Spinal cord (tissue), 10 donors: ENCODE results near the gene RBM44. TPM values are rescaled to one million over a fixed set of nuclear protein-coding genes. Genes with fewer than 3 reads are reported as not detected.

Experiments
- DNase-seq, 6 donors: peaks; one replicate each; pipeline versions ENCODE4 v3.0.0 to v3.0.0-alpha.2; 2013 to 2015; ENCODE audit warnings: low spot score in 6 of 6, low read depth in 4 of 6
- H3K27ac ChIP-seq: one replicate; pipeline ENCODE4 v1.5.1; 2013; ENCODE audit warnings: low read depth, low read length, control low read depth
- H3K27me3 ChIP-seq: one replicate; pipeline ENCODE4 v1.6.1; 2013; ENCODE audit warnings: low read length; ENCODE audit not compliant: control insufficient read depth, insufficient read depth
- H3K36me3 ChIP-seq: one replicate; pipeline ENCODE4 v1.6.1; 2013; ENCODE audit warnings: low read length; ENCODE audit not compliant: control insufficient read depth, insufficient read depth
- H3K4me1 ChIP-seq: one replicate; pipeline ENCODE4 v1.6.1; 2013; ENCODE audit warnings: low read length; ENCODE audit not compliant: control insufficient read depth, insufficient read depth
- H3K4me3 ChIP-seq: one replicate; pipeline ENCODE4 v1.5.1; 2013; ENCODE audit warnings: low read depth, low read length, control low read depth
- H3K9me3 ChIP-seq: one replicate; pipeline ENCODE4 v1.6.1; 2013; ENCODE audit warnings: low read length; ENCODE audit not compliant: control insufficient read depth, insufficient read depth
- WGBS: methylation state at CpG from one replicate; pipeline ENCODE4 v1.1.5; 2013; ENCODE audit warnings: missing lambda C conversion rate; ENCODE audit not compliant: insufficient coverage; 5-methylcytosine and 5-hydroxymethylcytosine counted together
- polyA plus RNA-seq, 2 donors: library from polyadenylated mRNA; unstranded; fragments of 120-200 nt; gene quantifications; one replicate each; pipeline ENCODE4 v1.2.1, GENCODE V29; 2013; ENCODE audit not compliant: insufficient read length in 2 of 2
- total RNA-seq, 2 donors: library from RNA; depleted of rRNA in 1 of 2; stranded (reverse); fragments of 120-200 nt in 1 of 2; fragments of >200 nt in 1 of 2; gene quantifications; one replicate each; pipeline versions ENCODE4 v1.2.3 to v1.2.4, GENCODE V29; 2013 to 2014
- donor health status: healthy.

RBM44 gene
- total and polyA plus RNA-seq, 4 donors, result 0.59 to 1.5 (median 0.88) TPM

- Histone ChIP-seq H3K4me3 (no peak overlapping the region), H3K27ac (no peak overlapping the region), H3K4me1 (no peaks in the 10 kb centered on the region), H3K27me3 (no peaks in the 10 kb centered on the region), H3K9me3 (no peaks in the 10 kb centered on the region), H3K36me3 (no peaks in the 10 kb centered on the region)
- WGBS, result 23% methylated on average over 1 of the region's 2 CpGs
- peak in 3 of 6 donors; percentile 7 to 63 (median 13) for DNase-seq
Observed at GRCh38 chr2:237806334-237806733, 7.8 kb downstream of the RBM44 start.

- no peaks in the 10 kb centered on the region for H3K36me3 ChIP-seq
- H3K27ac ChIP-seq, result no peak overlapping the region
- no peaks in the 10 kb centered on the region for H3K27me3 ChIP-seq
- no peak for DNase-seq
- no peaks in the 10 kb centered on the region for H3K9me3 ChIP-seq
- H3K4me1 ChIP-seq, result no peaks in the 10 kb centered on the region
- H3K4me3 ChIP-seq, result no peak overlapping the region
- no CpG with 5 or more reads among the region's 1 CpG for WGBS
Observed at GRCh38 chr2:237815637-237816036, 17.1 kb downstream of the RBM44 start.

- Histone ChIP-seq H3K27me3 (no peaks in the 10 kb centered on the region), H3K9me3 (no peaks in the 10 kb centered on the region), H3K27ac (no peak overlapping the region), H3K4me3 (no peak overlapping the region), H3K36me3 (no peaks in the 10 kb centered on the region), H3K4me1 (no peaks in the 10 kb centered on the region)
- no peak for DNase-seq
- WGBS, result no CpG with 5 or more reads among the region's 1 CpG
Observed at GRCh38 chr2:237816531-237816930, 18.0 kb downstream of the RBM44 start.

GRCh38 chr2:237818066-237818473 is 19.5 kb downstream of the RBM44 start:
- H3K4me3 ChIP-seq, result no peak overlapping the region
- no peak for DNase-seq
- no peaks in the 10 kb centered on the region for H3K27me3 ChIP-seq
- 60% methylated on average over 2 of the region's 5 CpGs for WGBS
- no peaks in the 10 kb centered on the region for H3K9me3 ChIP-seq
- no peak overlapping the region for H3K27ac ChIP-seq
- H3K36me3 ChIP-seq, result no peaks in the 10 kb centered on the region
- no peaks in the 10 kb centered on the region for H3K4me1 ChIP-seq

GRCh38 chr2:237819231-237819630 is 20.7 kb downstream of the RBM44 start:
- Histone ChIP-seq H3K4me3 (no peak overlapping the region), H3K27ac (no peak overlapping the region), H3K9me3 (no peaks in the 10 kb centered on the region), H3K4me1 (no peaks in the 10 kb centered on the region), H3K36me3 (no peaks in the 10 kb centered on the region), H3K27me3 (no peaks in the 10 kb centered on the region)
- no CpG with 5 or more reads among the region's 2 CpGs for WGBS
- DNase-seq, result no peak

GRCh38 chr2:237820421-237820820 is 21.8 kb downstream of the RBM44 start:
- 83% methylated on average over 1 of the region's 2 CpGs for WGBS

GRCh38 chr2:237823544-237823943 is 25.0 kb downstream of the RBM44 start:
- H3K27ac ChIP-seq, result no peak overlapping the region
- no CpG with 5 or more reads among the region's 2 CpGs for WGBS
- H3K27me3 ChIP-seq, result no peaks in the 10 kb centered on the region
- DNase-seq, result no peak
- no peaks in the 10 kb centered on the region for H3K36me3 ChIP-seq
- H3K4me3 ChIP-seq, result no peak overlapping the region
- no peaks in the 10 kb centered on the region for H3K4me1 ChIP-seq
- no peaks in the 10 kb centered on the region for H3K9me3 ChIP-seq

More at GRCh38 chr2:237820421-237820820, 21.8 kb downstream of the RBM44 start:
- no peak for DNase-seq
- no peaks in the 10 kb centered on the region for H3K27me3 ChIP-seq
- H3K4me1 ChIP-seq, result no peaks in the 10 kb centered on the region
- no peaks in the 10 kb centered on the region for H3K36me3 ChIP-seq
- no peaks in the 10 kb centered on the region for H3K9me3 ChIP-seq
- H3K27ac ChIP-seq, result no peak overlapping the region
- H3K4me3 ChIP-seq, result no peak overlapping the region

DNA sequence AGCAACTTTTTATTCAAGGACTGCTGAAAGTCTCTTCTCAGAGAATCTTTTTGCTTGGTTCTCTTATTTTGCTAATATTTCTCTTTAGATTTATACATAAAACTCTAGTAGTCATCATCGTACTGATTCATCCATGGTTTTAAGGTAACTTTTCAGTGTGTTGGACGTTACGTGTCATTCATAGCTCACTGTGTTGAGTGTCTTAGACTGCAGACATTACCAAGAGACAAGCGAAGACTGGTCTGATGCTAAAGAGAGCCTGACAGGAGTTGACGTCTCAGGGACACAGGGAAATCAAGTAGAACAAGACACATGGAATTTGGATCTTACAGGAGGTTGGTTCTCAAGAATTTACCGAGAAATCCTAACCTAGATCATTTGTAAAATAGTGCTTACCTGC is 25.5 kb downstream of the RBM44 start:
- Histone ChIP-seq H3K27ac (no peak overlapping the region), H3K27me3 (no peaks in the 10 kb centered on the region), H3K9me3 (no peaks in the 10 kb centered on the region), H3K36me3 (no peaks in the 10 kb centered on the region), H3K4me1 (no peaks in the 10 kb centered on the region), H3K4me3 (no peak overlapping the region)
- 83% methylated on average over 5 of the region's 6 CpGs for WGBS
- DNase-seq, result no peak

DNA sequence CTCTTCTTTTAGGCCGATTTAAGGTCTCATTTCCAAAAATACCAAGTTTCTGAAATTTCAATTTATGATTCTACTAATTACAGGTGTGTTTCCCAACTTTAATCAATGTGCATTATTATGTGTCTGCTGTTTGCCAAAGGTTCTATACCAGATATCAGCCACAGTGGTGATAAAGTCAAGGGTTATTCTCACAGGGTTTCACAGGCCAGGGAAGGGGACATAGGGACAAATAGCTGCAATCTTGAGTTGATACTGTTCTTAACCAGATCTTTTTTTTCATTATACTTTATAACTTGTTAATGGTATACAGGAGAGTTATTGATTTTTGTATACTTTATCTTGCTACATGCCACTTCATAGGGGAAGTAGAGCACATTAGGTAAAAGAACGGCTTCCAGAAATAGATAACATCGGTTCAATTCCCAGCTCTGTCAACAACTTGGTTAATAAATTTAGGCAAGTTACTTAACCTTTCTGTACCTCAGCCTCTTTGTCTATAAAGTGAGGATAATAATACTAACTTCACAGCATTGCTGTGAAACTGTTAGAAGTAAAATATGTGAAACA is 28.9 kb downstream of the RBM44 start:
- no peaks in the 10 kb centered on the region for H3K36me3 ChIP-seq
- H3K4me3 ChIP-seq, result no peak overlapping the region
- no peaks in the 10 kb centered on the region for H3K27me3 ChIP-seq
- WGBS, result no CpG with 5 or more reads among the region's 3 CpGs
- H3K27ac ChIP-seq, result no peak overlapping the region
- H3K4me1 ChIP-seq, result no peaks in the 10 kb centered on the region
- no peak for DNase-seq
- no peaks in the 10 kb centered on the region for H3K9me3 ChIP-seq

GRCh38 chr2:237830522-237830921 is 31.9 kb downstream of the RBM44 start:
- Histone ChIP-seq H3K27ac (no peak overlapping the region), H3K4me3 (no peak overlapping the region), H3K36me3 (no peaks in the 10 kb centered on the region), H3K4me1 (no peaks in the 10 kb centered on the region), H3K27me3 (no peaks in the 10 kb centered on the region), H3K9me3 (no peaks in the 10 kb centered on the region)
- no CpG with 5 or more reads among the region's 2 CpGs for WGBS
- DNase-seq, result no peak
